NT2/D1 (cell line): Measurements from ENCODE around the gene PEX5L.

Experiments used
- DNase-seq: peaks from one replicate; pipeline ENCODE4 v3.0.0-alpha.2; 2011; ENCODE audit warnings: low read depth, low spot score
- H3K27me3 ChIP-seq: 2 replicates; pipeline ENCODE4 v1.6.0; 2011; ENCODE audit warnings: mild to moderate bottlenecking; ENCODE audit not compliant: insufficient read length, insufficient read depth
- H3K36me3 ChIP-seq: 2 replicates; pipeline ENCODE4 v1.6.1; 2011; ENCODE audit warnings: mild to moderate bottlenecking, low read length, mixed read lengths; ENCODE audit not compliant: insufficient read depth, insufficient read length
- H3K4me1 ChIP-seq: 2 replicates; pipeline ENCODE4 v1.5.1; 2011; ENCODE audit not compliant: insufficient read depth, insufficient read length
- H3K4me3 ChIP-seq: 2 replicates; pipeline ENCODE4 v1.5.1; 2011; ENCODE audit warnings: low read depth; ENCODE audit not compliant: insufficient read length
- H3K9ac ChIP-seq: 2 replicates; pipeline ENCODE4 v1.6.0; 2011; ENCODE audit warnings: low read depth; ENCODE audit not compliant: insufficient read length
- H3K9me3 ChIP-seq: 2 replicates; pipeline ENCODE4 v1.5.1; 2011; ENCODE audit warnings: mild to moderate bottlenecking, low read length; ENCODE audit not compliant: insufficient read depth
- SUZ12 ChIP-seq: IDR thresholded peaks from 2 replicates; pipeline ENCODE4 v1.6.1; 2011; ENCODE audit not compliant: insufficient read length, insufficient read depth; ENCODE audit errors: extremely low read depth
- YY1 ChIP-seq: IDR thresholded peaks from 2 replicates; pipeline ENCODE4 v1.6.1; 2011; ENCODE audit not compliant: insufficient read length, insufficient read depth
- ZNF274 ChIP-seq: IDR thresholded peaks from 2 replicates; pipeline ENCODE4 v1.6.1; 2011; ENCODE audit warnings: mild to moderate bottlenecking, low read depth, low read length

The PEX5L gene

GRCh38 chr3:179896507-179896906 lies 140.2 kb downstream of the PEX5L start:
- no peak overlapping the region for H3K9ac ChIP-seq
- H3K9me3 ChIP-seq: no peaks in the 10 kb centered on the region
- no peaks in the 10 kb centered on the region for H3K27me3 ChIP-seq
- H3K36me3 ChIP-seq: no peaks in the 10 kb centered on the region
- no peak overlapping the region for H3K4me3 ChIP-seq
- no peak for TF ChIP-seq ZNF274
- TF ChIP-seq SUZ12: no peak
- no peak for TF ChIP-seq YY1
- H3K4me1 ChIP-seq: no peaks in the 10 kb centered on the region
- no peak for DNase-seq

- no peaks in the 10 kb centered on the region for H3K4me1 ChIP-seq
- H3K36me3 ChIP-seq: no peaks in the 10 kb centered on the region
- TF ChIP-seq ZNF274: no peak
- TF ChIP-seq YY1: no peak
- no peak for TF ChIP-seq SUZ12
- H3K9me3 ChIP-seq: no peaks in the 10 kb centered on the region
- no peak overlapping the region for H3K9ac ChIP-seq
- no peaks in the 10 kb centered on the region for H3K27me3 ChIP-seq
- DNase-seq: no peak
- H3K4me3 ChIP-seq: no peak overlapping the region
Measured at GRCh38 chr3:179895330-179895729, 141.4 kb downstream of the PEX5L start.

GRCh38 chr3:179887295-179887943 lies 149.3 kb downstream of the PEX5L start:
- Histone ChIP-seq H3K9me3 (no peaks in the 10 kb centered on the region), H3K36me3 (no peaks in the 10 kb centered on the region), H3K9ac (no peak overlapping the region), H3K27me3 (no peaks in the 10 kb centered on the region), H3K4me1 (no peaks in the 10 kb centered on the region), H3K4me3 (no peak overlapping the region)
- TF ChIP-seq SUZ12: no peak
- no peak for TF ChIP-seq YY1
- TF ChIP-seq ZNF274: no peak
- no peak for DNase-seq

- Histone ChIP-seq H3K9ac (no peak overlapping the region), H3K4me1 (no peaks in the 10 kb centered on the region), H3K9me3 (no peaks in the 10 kb centered on the region), H3K4me3 (no peak overlapping the region), H3K36me3 (no peaks in the 10 kb centered on the region), H3K27me3 (no peaks in the 10 kb centered on the region)
- no peak for TF ChIP-seq SUZ12
- no peak for TF ChIP-seq ZNF274
- no peak for TF ChIP-seq YY1
- DNase-seq: no peak
Measured at GRCh38 chr3:179885950-179886349, 150.8 kb downstream of the PEX5L start.

GRCh38 chr3:179884136-179884535 lies 152.6 kb downstream of the PEX5L start:
- H3K9me3 ChIP-seq: no peaks in the 10 kb centered on the region
- H3K4me1 ChIP-seq: no peaks in the 10 kb centered on the region
- H3K4me3 ChIP-seq: no peak overlapping the region
- H3K27me3 ChIP-seq: no peaks in the 10 kb centered on the region
- H3K9ac ChIP-seq: no peak overlapping the region
- no peak for DNase-seq
- no peaks in the 10 kb centered on the region for H3K36me3 ChIP-seq
- TF ChIP-seq SUZ12: no peak
- TF ChIP-seq ZNF274: no peak

- no peak for TF ChIP-seq YY1
- TF ChIP-seq SUZ12: no peak
- no peak for TF ChIP-seq ZNF274
- no peaks in the 10 kb centered on the region for H3K27me3 ChIP-seq
- peak; percentile 38 for DNase-seq
- H3K36me3 ChIP-seq: no peaks in the 10 kb centered on the region
- no peak overlapping the region for H3K9ac ChIP-seq
- no peak overlapping the region for H3K4me3 ChIP-seq
- H3K9me3 ChIP-seq: no peaks in the 10 kb centered on the region
- no peaks in the 10 kb centered on the region for H3K4me1 ChIP-seq
Measured at GRCh38 chr3:179882292-179882691, 154.4 kb downstream of the PEX5L start.

- no peak for DNase-seq
- Histone ChIP-seq H3K36me3 (no peaks in the 10 kb centered on the region), H3K9ac (no peak overlapping the region), H3K27me3 (no peaks in the 10 kb centered on the region), H3K4me1 (no peaks in the 10 kb centered on the region), H3K9me3 (no peaks in the 10 kb centered on the region), H3K4me3 (no peak overlapping the region)
- TF ChIP-seq YY1 (no peak), ZNF274 (no peak), SUZ12 (no peak)
Measured at GRCh38 chr3:179881791-179882190, 154.9 kb downstream of the PEX5L start.
